HepG2 (cell line): ENCODE results near the gene GJD3. TPM values are rescaled to one million over a fixed set of nuclear protein-coding genes. Genes with fewer than 3 reads are reported as not detected.

ENCODE experiments used
- DRAP1 ChIP-seq: IDR thresholded peaks from 2 replicates; pipeline ENCODE4 v1.6.1; 2016; ENCODE audit warnings: missing genetic modification reagents, missing compliant biosample characterization
- GABPB1 ChIP-seq: IDR thresholded peaks from 2 replicates; pipeline ENCODE4 v1.6.1; 2016; ENCODE audit warnings: mild to moderate bottlenecking, missing genetic modification reagents, moderate library complexity, missing compliant biosample characterization
- GLMP ChIP-seq: sonication (generic); formaldehyde crosslinking; IDR thresholded peaks from 2 replicates; pipeline ENCODE4 v1.9.0; 2021; ENCODE audit warnings: missing genetic modification reagents, mild to moderate bottlenecking, borderline replicate concordance
- HNF1A ChIP-seq, 2 experiments: sonication (generic) in 1 of 2; formaldehyde crosslinking in 1 of 2; IDR thresholded peaks; 2 replicates each; pipeline versions ENCODE4 v1.4.0 to v1.6.1; 2016 to 2020; ENCODE audit warnings: borderline replicate concordance in 1 of 2, low read depth in 1 of 2, mild to moderate bottlenecking in 1 of 2, missing genetic modification reagents in 1 of 2
- KDM3A ChIP-seq: IDR thresholded peaks from 2 replicates; pipeline ENCODE4 v1.6.1; 2018; ENCODE audit warnings: low read depth, missing compliant biosample characterization
- NR2F2 ChIP-seq: IDR thresholded peaks from 2 replicates; pipeline ENCODE4 v1.6.1; 2012; ENCODE audit warnings: low read depth, inconsistent platforms, borderline replicate concordance
- TRIM22 ChIP-seq: fragments of 450-650 bp; IDR thresholded peaks from 2 replicates; pipeline ENCODE4 v1.6.1; 2017
- ZBTB25 ChIP-seq: IDR thresholded peaks from 2 replicates; pipeline ENCODE4 v1.6.1; 2018; ENCODE audit warnings: missing genetic modification reagents
- ZBTB26 ChIP-seq: IDR thresholded peaks from 2 replicates; pipeline ENCODE4 v1.6.1; 2016; ENCODE audit warnings: missing compliant biosample characterization, missing genetic modification reagents, borderline replicate concordance
- ZBTB7B ChIP-seq: sonication (generic); formaldehyde crosslinking; IDR thresholded peaks from 2 replicates; pipeline ENCODE4 v1.4.0; 2020; ENCODE audit warnings: missing genetic modification reagents
- ZMYM4 ChIP-seq: sonication (generic); formaldehyde crosslinking; IDR thresholded peaks from 2 replicates; pipeline ENCODE4 v1.8.1; 2023; ENCODE audit warnings: mild to moderate bottlenecking, missing genetic modification reagents
- ZNF20 ChIP-seq: sonication (generic); formaldehyde crosslinking; IDR thresholded peaks from 2 replicates; pipeline ENCODE4 v1.4.0; 2020; ENCODE audit warnings: mild to moderate bottlenecking, moderate library complexity, missing genetic modification reagents
- ZNF230 ChIP-seq: sonication (generic); formaldehyde crosslinking; IDR thresholded peaks from 2 replicates; pipeline ENCODE4 v1.4.0; 2020; ENCODE audit warnings: mild to moderate bottlenecking, missing genetic modification reagents
- ZNF496 ChIP-seq: sonication (generic); formaldehyde crosslinking; IDR thresholded peaks from 2 replicates; pipeline ENCODE4 v1.8.1; 2023; ENCODE audit warnings: mild to moderate bottlenecking, moderate library complexity, missing genetic modification reagents; ENCODE audit not compliant: insufficient replicate concordance
- ZNF501 ChIP-seq: sonication (generic); formaldehyde crosslinking; IDR thresholded peaks from 2 replicates; pipeline ENCODE4 v1.5.1; 2020; ENCODE audit warnings: mild to moderate bottlenecking, moderate library complexity, missing genetic modification reagents
- ZNF674 ChIP-seq: sonication (generic); formaldehyde crosslinking; IDR thresholded peaks from 2 replicates; pipeline ENCODE4 v1.5.0; 2020; ENCODE audit warnings: low read depth, mild to moderate bottlenecking, missing genetic modification reagents
- polyA plus RNA-seq, 8 experiments: library from polyadenylated mRNA; depleted of rRNA in 3 of 8; stranded (reverse) in 7 of 8; unstranded in 1 of 8; fragments of >200 nt; fragmentation: Illumina TruSeq in 4 of 8; extraction: Trizol in 4 of 8; gene quantifications; 2 replicates each; pipeline versions ENCODE4 v1.2.1 to v1.2.3, GENCODE V29; 2011 to 2016; ENCODE audit warnings: low read depth in 4 of 8, missing spikeins in 1 of 8, mixed read lengths in 1 of 8; ENCODE audit not compliant: insufficient read depth in 1 of 8
- total RNA-seq, 5 experiments: library from RNA; depleted of rRNA; stranded (reverse); fragments of >200 nt; fragmentation: Illumina TruSeq; extraction: Trizol; gene quantifications; 2 replicates each; pipeline ENCODE4 v1.2.3, GENCODE V29; 2016; ENCODE audit warnings: low read depth in 1 of 5

The GJD3 gene
- total and polyA plus RNA-seq, 2 of the 13 experiments (the other 11 are each of a cell fraction or from before 2014, with no cell fraction given): not detected

- TF ChIP-seq NR2F2 (no peak), GABPB1 (CRISPR knock-in tag) (peak; percentile 95), DRAP1 (CRISPR knock-in tag) (peak; percentile 68), ZBTB26 (CRISPR knock-in tag) (peak; percentile 71; the same call in 1 of the 2 replicates), ZBTB7B (peak; percentile 69; the same call in 1 of the 2 replicates), ZNF20 (no peak), HNF1A (IDR thresholded peaks at IDR 0.05; ENCODE audit: low read depth) (no peak), HNF1A (CRISPR knock-in tag; IDR thresholded peaks at IDR 0.05; ENCODE audit: borderline replicate concordance) (peak; percentile 67; the same call in 1 of the 2 replicates), ZNF674 (CRISPR knock-in tag) (no peak), ZNF496 (CRISPR knock-in tag) (no peak), ZMYM4 (CRISPR knock-in tag) (peak; percentile 65; the same call in 1 of the 2 replicates), ZBTB25 (CRISPR knock-in tag) (peak; percentile 82; the same call in 1 of the 2 replicates), ZNF501 (CRISPR knock-in tag) (peak; percentile 69; the same call in 1 of the 2 replicates), GLMP (CRISPR knock-in tag) (no peak), ZNF230 (CRISPR knock-in tag) (no peak), TRIM22 (no peak), KDM3A (no peak)
Measured at GRCh38 chr17:40340880-40341807, 23.4 kb downstream of the GJD3 start (continued).
